Transverse colon (tissue), 4 donors: ENCODE results near the gene TM4SF4. TPM values are rescaled to one million over a fixed set of nuclear protein-coding genes. Genes with fewer than 3 reads are reported as not detected.

Experiments
- DNase-seq: peaks from one replicate; pipeline ENCODE4 v3.0.0-alpha.2; 2019
- H3K27ac ChIP-seq, 4 donors: fragments of 200-600 bp; sonication (generic); 2 replicates each; pipeline ENCODE4 v1.5.1; 2016 to 2018; ENCODE audit warnings: inconsistent platforms in 4 of 4
- H3K27me3 ChIP-seq: fragments of 200-600 bp; sonication (generic); 2 replicates; pipeline ENCODE4 v1.5.1; 2017; ENCODE audit warnings: inconsistent platforms
- H3K36me3 ChIP-seq, 4 donors: fragments of 200-600 bp; sonication (generic); 2 replicates each; pipeline ENCODE4 v1.5.1; 2017 to 2019; ENCODE audit warnings: inconsistent platforms in 4 of 4
- H3K4me1 ChIP-seq, 4 donors: fragments of 200-600 bp; sonication (generic); 2 replicates each; pipeline ENCODE4 v1.5.1; 2017 to 2020; ENCODE audit warnings: inconsistent platforms in 4 of 4
- H3K4me3 ChIP-seq, 4 donors: fragments of 200-600 bp; sonication (generic); 1 replicate in 1 of 4; 2 replicates in 3 of 4; pipeline versions ENCODE4 v1.5.1 to v1.6.1; 2017 to 2019; ENCODE audit warnings: inconsistent platforms in 4 of 4
- H3K9me3 ChIP-seq, 2 donors: fragments of 200-600 bp; sonication (generic); 2 replicates each; pipeline ENCODE4 v1.5.1; 2017 to 2019; ENCODE audit warnings: inconsistent platforms in 2 of 2
- CTCF ChIP-seq, 5 experiments: fragments of 200-600 bp in 3 of 5; fragments of 450-650 bp in 2 of 5; sonication (generic) in 3 of 5; IDR thresholded peaks; 1 replicate in 2 of 5; 2 replicates in 3 of 5; pipeline ENCODE4 v1.5.1; 2016 to 2017; ENCODE audit warnings: antibody characterized with exemption in 5 of 5, inconsistent platforms in 3 of 5, mild to moderate bottlenecking in 2 of 5, moderate library complexity in 1 of 5
- EP300 ChIP-seq: sonication (generic); formaldehyde crosslinking; IDR thresholded peaks from one replicate; pipeline ENCODE4 v1.6.1; 2017; ENCODE audit warnings: antibody characterized with exemption, low read depth
- POLR2A ChIP-seq: fragments of 450-650 bp; IDR thresholded peaks from one replicate; pipeline ENCODE4 v1.6.1; 2016; ENCODE audit warnings: antibody characterized with exemption, mild to moderate bottlenecking, moderate library complexity
- POLR2AphosphoS5 ChIP-seq, 3 donors: sonication (generic); formaldehyde crosslinking; IDR thresholded peaks; one replicate each; pipeline ENCODE4 v1.6.1; 2016; ENCODE audit warnings: antibody characterized with exemption in 3 of 3
- WGBS, 2 donors: methylation state at CpG; one replicate each; pipeline ENCODE4 v1.1.5; 2018; ENCODE audit warnings: low coverage in 1 of 2; 5-methylcytosine and 5-hydroxymethylcytosine counted together
- in situ Hi-C, 4 donors: fragments of 200-750 bp; cut with MboI; loops; one replicate each; pipeline versions ENCODE4 v1.15.0 to v1.15.1; 2017; ENCODE audit warnings: low sequenced_read_pairs in 3 of 4, low pct_ligation_motif_present in 1 of 4, low pct_unique_long_range_greater_than_20kb in 1 of 4
- intact Hi-C: fragments of 100-400 bp; cut with DNase I; formaldehyde crosslinking; loops from one replicate; pipeline ENCODE4 v1.15.1; 2023; ENCODE audit warnings: low total_unique reads
- total RNA-seq, 4 donors: library from RNA; depleted of rRNA; stranded (reverse); fragments of >200 nt; gene quantifications; one replicate each; pipeline ENCODE4 v1.1.0, GENCODE V29; 2016

TM4SF4 gene
- total RNA-seq, 4 donors from 2014 or later = 0.95 to 3.1 TPM; not detected in 2

GRCh38 chr3:149463921-149464320 is 10.6 kb upstream of the TM4SF4 start:
- H3K27ac ChIP-seq = no peak overlapping the region
- H3K4me3 ChIP-seq = no peak overlapping the region
- intact Hi-C loops (no loop called here), in situ Hi-C loops (no loop called here)
- H3K9me3 ChIP-seq = no peaks in the 10 kb centered on the region
- WGBS, 2 donors = 99% methylated on average over 12 to 18 of the region's 18 CpGs
- no peak for DNase-seq
- H3K36me3 ChIP-seq = no peaks in the 10 kb centered on the region
- no peaks in the 10 kb centered on the region for H3K4me1 ChIP-seq
- TF ChIP-seq POLR2AphosphoS5 (IDR thresholded peaks at IDR 0.05) (no peak), EP300 (no peak), POLR2A (no peak), CTCF (IDR thresholded peaks at IDR 0.05) (no peak)
- H3K27me3 ChIP-seq = no peaks in the 10 kb centered on the region

- in situ Hi-C loops (no loop called here), intact Hi-C loops (no loop called here)
- Histone ChIP-seq H3K27ac (no peak overlapping the region), H3K4me1 (no peaks in the 10 kb centered on the region), H3K4me3 (no peak overlapping the region), H3K36me3 (no peaks in the 10 kb centered on the region), H3K27me3 (no peaks in the 10 kb centered on the region), H3K9me3 (no peaks in the 10 kb centered on the region)
- TF ChIP-seq EP300 (no peak), POLR2AphosphoS5 (IDR thresholded peaks at IDR 0.05) (no peak), CTCF (IDR thresholded peaks at IDR 0.05) (no peak), POLR2A (no peak)
- 74 to 92% methylated on average over 7 to 31 of the region's 31 CpGs for WGBS, 2 donors
- DNase-seq = no peak
Measured at GRCh38 chr3:149464542-149465328, 9.8 kb upstream of the TM4SF4 start.

GRCh38 chr3:149465351-149465883 is 9.1 kb upstream of the TM4SF4 start:
- Histone ChIP-seq H3K27ac (no peak overlapping the region), H3K27me3 (no peaks in the 10 kb centered on the region), H3K9me3 (no peaks in the 10 kb centered on the region), H3K36me3 (no peaks in the 10 kb centered on the region), H3K4me1 (no peaks in the 10 kb centered on the region), H3K4me3 (no peak overlapping the region)
- no peak for DNase-seq
- TF ChIP-seq EP300 (no peak), POLR2AphosphoS5 (IDR thresholded peaks at IDR 0.05) (no peak), POLR2A (no peak), CTCF (IDR thresholded peaks at IDR 0.05) (no peak)
- in situ Hi-C loops = no loop called here
- WGBS, 2 donors = 81% methylated on average over 10 of the region's 10 CpGs; no CpG with 5 or more reads in 1 of the 2 donors
- intact Hi-C loops = no loop called here

DNA sequence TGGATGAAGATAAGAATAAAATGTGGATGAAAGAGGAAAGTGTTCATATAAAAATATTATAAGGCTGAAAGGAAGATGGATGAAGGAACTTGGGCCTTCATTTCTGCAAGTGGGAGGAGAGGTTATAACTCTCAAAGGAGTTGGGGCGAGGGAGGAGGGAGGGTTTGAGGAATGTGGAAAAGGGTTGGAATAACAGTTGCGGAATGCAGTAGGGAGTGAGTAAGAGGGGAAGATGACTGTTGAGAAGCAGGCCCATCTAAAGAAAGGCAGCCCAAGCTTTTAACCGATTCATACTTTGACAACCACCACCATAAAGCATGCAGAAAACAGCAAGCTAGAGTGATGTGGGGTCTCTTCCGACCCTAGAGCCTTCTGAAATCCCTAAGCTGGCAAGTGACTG is 8.3 kb upstream of the TM4SF4 start:
- Histone ChIP-seq H3K4me3 (no peak overlapping the region), H3K27ac (no peak overlapping the region), H3K27me3 (no peaks in the 10 kb centered on the region), H3K36me3 (no peaks in the 10 kb centered on the region), H3K9me3 (no peaks in the 10 kb centered on the region), H3K4me1 (no peaks in the 10 kb centered on the region)
- no peak for TF ChIP-seq POLR2AphosphoS5 (IDR thresholded peaks at IDR 0.05)
- no peak for TF ChIP-seq POLR2A
- TF ChIP-seq CTCF (IDR thresholded peaks at IDR 0.05) = no peak
- TF ChIP-seq EP300 = no peak
- 79 to 83% methylated on average over 3 to 4 of the region's 4 CpGs for WGBS, 2 donors
- intact Hi-C loops (no loop called here), in situ Hi-C loops (no loop called here)
- no peak for DNase-seq
